ENCODE measurements around the gene ZNF844.

- TF ChIP-seq MTA2 (IDR thresholded peaks at IDR 0.05; ENCODE audit: low read depth) (no peak), JUND (IDR thresholded peaks at IDR 0.05; ENCODE audit: low read depth, low read length) (no peak), CTCF (IDR thresholded peaks at IDR 0.05 in 2 of 3, conservative IDR thresholded peaks at IDR 0.05 in 1 of 3; ENCODE audit: control insufficient read depth in 2 of 3, extremely low read depth in 1 of 3, insufficient read depth in 1 of 3, low read depth in 3 of 3, low read length in 3 of 3) (no peak), MYB (IDR thresholded peaks at IDR 0.05; ENCODE audit: borderline replicate concordance, low read depth, low read length) (no peak), ATF2 (IDR thresholded peaks at IDR 0.05; ENCODE audit: low read length) (no peak), TBL1XR1 (IDR thresholded peaks at IDR 0.05; ENCODE audit: low read depth, low read length) (no peak), MXI1 (IDR thresholded peaks at IDR 0.05; ENCODE audit: low read depth, low read length) (no peak), POU2F2 (IDR thresholded peaks at IDR 0.05; ENCODE audit: borderline replicate concordance, low read depth, low read length) (no peak), POLR2AphosphoS5 (IDR thresholded peaks at IDR 0.05; ENCODE audit: low read length) (no peak), MTA3 (IDR thresholded peaks at IDR 0.05; ENCODE audit: borderline replicate concordance, low read length) (no peak)
Measured at GRCh38 chr19:12085074-12085818, 20.7 kb downstream of the ZNF844 start.
